Lower leg skin (tissue), 3 donors: Measurements from ENCODE around the gene TMEM161A.

Experiments used
- POLR2A ChIP-seq, 2 donors: fragments of 450-650 bp; IDR thresholded peaks; one replicate each; pipeline ENCODE4 v1.6.1; 2016 to 2017; ENCODE audit warnings: antibody characterized with exemption in 2 of 2, mild to moderate bottlenecking in 1 of 2, moderate library complexity in 1 of 2
- TF ChIP-seq, protein P1 (sequence below), 3 donors: fragments of 450-650 bp; IDR thresholded peaks; one replicate each; pipeline ENCODE4 v1.5.1; 2016; ENCODE audit warnings: antibody characterized with exemption in 3 of 3, mild to moderate bottlenecking in 3 of 3, moderate library complexity in 2 of 3

- TF ChIP-seq POLR2A (IDR thresholded peaks at IDR 0.05): no peak
- TF ChIP-seq, protein P1, sequence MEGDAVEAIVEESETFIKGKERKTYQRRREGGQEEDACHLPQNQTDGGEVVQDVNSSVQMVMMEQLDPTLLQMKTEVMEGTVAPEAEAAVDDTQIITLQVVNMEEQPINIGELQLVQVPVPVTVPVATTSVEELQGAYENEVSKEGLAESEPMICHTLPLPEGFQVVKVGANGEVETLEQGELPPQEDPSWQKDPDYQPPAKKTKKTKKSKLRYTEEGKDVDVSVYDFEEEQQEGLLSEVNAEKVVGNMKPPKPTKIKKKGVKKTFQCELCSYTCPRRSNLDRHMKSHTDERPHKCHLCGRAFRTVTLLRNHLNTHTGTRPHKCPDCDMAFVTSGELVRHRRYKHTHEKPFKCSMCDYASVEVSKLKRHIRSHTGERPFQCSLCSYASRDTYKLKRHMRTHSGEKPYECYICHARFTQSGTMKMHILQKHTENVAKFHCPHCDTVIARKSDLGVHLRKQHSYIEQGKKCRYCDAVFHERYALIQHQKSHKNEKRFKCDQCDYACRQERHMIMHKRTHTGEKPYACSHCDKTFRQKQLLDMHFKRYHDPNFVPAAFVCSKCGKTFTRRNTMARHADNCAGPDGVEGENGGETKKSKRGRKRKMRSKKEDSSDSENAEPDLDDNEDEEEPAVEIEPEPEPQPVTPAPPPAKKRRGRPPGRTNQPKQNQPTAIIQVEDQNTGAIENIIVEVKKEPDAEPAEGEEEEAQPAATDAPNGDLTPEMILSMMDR (IDR thresholded peaks at IDR 0.05): no peak
Measured at GRCh38 chr19:19109601-19110000, 28.7 kb downstream of the TMEM161A start.
